ENCODE data around the gene NAALADL1.
"Not testable (repeated sequence)": the region's sequence is repeated elsewhere in the genome, so short reads cannot be mapped to it uniquely, and the experiment has no call there.

The NAALADL1 gene

GRCh38 chr11:65047581-65048422 lies 10.6 kb downstream of the NAALADL1 start:
- no peak for DNase-seq (ENCODE audit: low spot score)

GRCh38 chr11:65045728-65046127 lies 12.6 kb downstream of the NAALADL1 start:
- DNase-seq (ENCODE audit: low spot score): no peak

- DNase-seq (ENCODE audit: low spot score): no peak
Observed at GRCh38 chr11:65045061-65045460, 13.3 kb downstream of the NAALADL1 start.

- peak; percentile 17 for DNase-seq (ENCODE audit: low spot score)
Observed at GRCh38 chr11:65043881-65044501, 14.4 kb downstream of the NAALADL1 start.

- no peak for DNase-seq (ENCODE audit: low spot score)
Observed at GRCh38 chr11:65042891-65043290, 15.5 kb downstream of the NAALADL1 start.

GRCh38 chr11:65040847-65041622 lies 17.3 kb downstream of the NAALADL1 start, which contains the start of gene SAC3D1:
SAC3D1 (plus strand) TSS chr11:65041210; CDS start chr11:65041293, 83 bp downstream.
- DNase-seq (ENCODE audit: low spot score): peak; percentile 97

GRCh38 chr11:65040520-65040846 lies 17.9 kb downstream of the NAALADL1 start:
- no peak for DNase-seq (ENCODE audit: low spot score)

GRCh38 chr11:65036931-65037330 lies 21.4 kb downstream of the NAALADL1 start:
- peak; percentile 63 for DNase-seq (ENCODE audit: low spot score)

- DNase-seq (ENCODE audit: low spot score): no peak
Observed at GRCh38 chr11:65035579-65035978, 22.8 kb downstream of the NAALADL1 start.

GRCh38 chr11:65034423-65034822 lies 23.9 kb downstream of the NAALADL1 start:
- no peak for DNase-seq (ENCODE audit: low spot score)

GRCh38 chr11:65032216-65032615 lies 26.1 kb downstream of the NAALADL1 start:
- no peak for DNase-seq (ENCODE audit: low spot score)

- peak; percentile 99 for DNase-seq (ENCODE audit: low spot score)
Observed at GRCh38 chr11:65027213-65028067, 30.9 kb downstream of the NAALADL1 start, which contains the start of gene SNX15. SNX15 (plus strand) TSS chr11:65027439; CDS start chr11:65027538, 99 bp downstream.

- no peak for DNase-seq (ENCODE audit: low spot score)
Observed at GRCh38 chr11:65026810-65027209, 31.5 kb downstream of the NAALADL1 start.

GRCh38 chr11:65023502-65023901 lies 34.9 kb downstream of the NAALADL1 start:
- DNase-seq (ENCODE audit: low spot score): not testable (repeated sequence)

- DNase-seq (ENCODE audit: low spot score): no peak
Observed at GRCh38 chr11:65021509-65021908, 36.8 kb downstream of the NAALADL1 start.

GRCh38 chr11:65021003-65021402 lies 37.4 kb downstream of the NAALADL1 start:
- no peak for DNase-seq (ENCODE audit: low spot score)

- DNase-seq (ENCODE audit: low spot score): no peak
Observed at GRCh38 chr11:65019824-65020223, 38.5 kb downstream of the NAALADL1 start.

- DNase-seq (ENCODE audit: low spot score): no peak
Observed at GRCh38 chr11:65017937-65018336, 40.4 kb downstream of the NAALADL1 start.

- DNase-seq (ENCODE audit: low spot score): no peak
Observed at GRCh38 chr11:65016705-65017104, 41.6 kb downstream of the NAALADL1 start.

GRCh38 chr11:65014726-65015227 lies 43.6 kb downstream of the NAALADL1 start:
- no peak for DNase-seq (ENCODE audit: low spot score)
